ENCODE results near the gene ACSF3.

DNA sequence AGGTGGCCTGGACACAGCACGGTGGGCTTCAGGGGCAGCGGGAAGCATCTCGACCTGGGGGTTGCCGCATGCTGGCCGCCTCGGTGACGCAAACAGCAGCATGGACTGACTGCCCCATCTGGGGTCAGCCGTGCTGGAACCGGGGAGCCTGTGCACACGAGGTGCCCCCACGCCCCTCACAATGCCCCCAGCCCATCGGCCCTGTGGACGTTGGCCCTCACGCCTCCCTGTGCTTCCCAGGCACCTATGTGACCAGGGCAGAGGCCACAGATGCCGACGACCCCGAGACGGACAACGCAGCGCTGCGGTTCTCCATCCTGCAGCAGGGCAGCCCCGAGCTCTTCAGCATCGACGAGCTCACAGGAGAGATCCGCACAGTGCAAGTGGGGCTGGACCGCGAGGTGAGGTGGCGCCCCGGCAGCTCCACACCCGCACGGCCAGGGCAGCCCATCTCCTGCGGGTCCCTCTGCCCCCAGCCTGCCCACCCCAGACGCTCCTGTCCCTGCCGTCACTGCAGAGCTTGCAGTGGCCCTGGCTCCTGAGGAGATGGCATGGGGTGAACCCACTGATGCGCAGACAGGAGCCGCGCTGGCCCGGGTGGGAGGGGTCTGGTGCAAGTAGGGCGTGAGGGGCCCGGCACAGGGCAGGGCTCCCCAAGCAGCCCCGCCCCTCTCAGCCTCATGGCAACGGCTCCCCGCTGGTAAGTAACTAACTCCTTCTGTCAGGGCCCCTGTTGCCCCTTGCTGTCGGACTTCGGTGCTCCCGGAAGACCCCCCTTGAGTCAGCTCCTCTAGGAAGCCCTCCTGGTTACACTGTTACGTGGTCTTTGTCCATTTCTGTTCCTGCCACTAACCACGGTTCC lies 91.5 kb downstream of the ACSF3 start:
- no peak for TF ChIP-seq CTCF (IDR thresholded peaks at IDR 0.05)
- TF ChIP-seq POLR2A (IDR thresholded peaks at IDR 0.05): no peak
- TF ChIP-seq EP300 (IDR thresholded peaks at IDR 0.05): no peak
- TF ChIP-seq POLR2AphosphoS5 (IDR thresholded peaks at IDR 0.05): no peak

Data from upper lobe of left lung (tissue), 4 donors.